Measurements from ENCODE around the gene NEB. TPM values are rescaled to one million over a fixed set of nuclear protein-coding genes. Genes with fewer than 3 reads are reported as not detected.

NEB gene
- total RNA-seq, 1 donor from 2014 or later = 0.53 TPM

- H3K4me3 ChIP-seq = no peak overlapping the region
- intact Hi-C loops (cut with DNase I) = no loop called here
- no peak overlapping the region for H3K27ac ChIP-seq
- H3K36me3 ChIP-seq = peaks cover 0 to 3% of the 10 kb centered on the region in 2 donors
- no peaks in the 10 kb centered on the region for H3K27me3 ChIP-seq
- H3K9me3 ChIP-seq = no peaks in the 10 kb centered on the region
- H3K4me1 ChIP-seq = no peaks in the 10 kb centered on the region
- DNase-seq (ENCODE audit: low spot score in 2 of 2) = no peak
- no peak for TF ChIP-seq CTCF (IDR thresholded peaks at IDR 0.05)
Measured at GRCh38 chr2:151668737-151669136, 65.5 kb downstream of the NEB start.

GRCh38 chr2:151665959-151666358 lies 68.3 kb downstream of the NEB start:
- Histone ChIP-seq H3K4me3 (no peak overlapping the region), H3K9me3 (no peaks in the 10 kb centered on the region), H3K36me3 (peaks cover 0 to 3% of the 10 kb centered on the region in 2 donors), H3K27ac (no peak overlapping the region), H3K4me1 (no peaks in the 10 kb centered on the region), H3K27me3 (no peaks in the 10 kb centered on the region)
- intact Hi-C loops (cut with DNase I) = no loop called here
- no peak for DNase-seq (ENCODE audit: low spot score in 2 of 2)
- no peak for TF ChIP-seq CTCF (IDR thresholded peaks at IDR 0.05)

- no peaks in the 10 kb centered on the region for H3K27me3 ChIP-seq
- no peak overlapping the region for H3K4me3 ChIP-seq
- H3K4me1 ChIP-seq = no peaks in the 10 kb centered on the region
- intact Hi-C loops (cut with DNase I) = no loop called here
- no peaks in the 10 kb centered on the region for H3K9me3 ChIP-seq
- no peak for DNase-seq (ENCODE audit: low spot score in 2 of 2)
- no peak for TF ChIP-seq CTCF (IDR thresholded peaks at IDR 0.05)
- H3K27ac ChIP-seq = no peak overlapping the region
- peaks cover 0 to 3% of the 10 kb centered on the region in 2 donors for H3K36me3 ChIP-seq
Measured at GRCh38 chr2:151664520-151664919, 69.8 kb downstream of the NEB start.

DNA sequence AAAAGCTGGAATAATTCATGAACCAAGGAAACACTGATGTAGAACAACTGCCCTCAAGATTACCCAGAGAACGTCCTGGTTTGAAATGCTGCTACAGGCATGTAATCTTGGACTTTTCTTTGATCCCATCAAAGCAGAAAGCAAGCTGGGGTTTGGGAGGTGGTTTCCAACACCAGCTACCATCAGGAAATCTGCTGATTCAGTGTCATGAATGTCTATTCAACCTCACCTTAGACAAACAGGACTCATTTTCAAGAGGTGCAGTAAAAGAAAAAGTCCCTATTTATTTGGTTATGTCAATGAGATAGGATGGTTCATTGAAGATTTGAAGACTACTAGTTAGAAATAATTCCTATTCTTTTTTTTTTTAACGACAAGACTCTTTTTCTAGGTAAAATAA lies 72.7 kb downstream of the NEB start:
- Histone ChIP-seq H3K27me3 (no peaks in the 10 kb centered on the region), H3K27ac (no peak overlapping the region), H3K4me3 (no peak overlapping the region), H3K9me3 (no peaks in the 10 kb centered on the region), H3K36me3 (peaks cover 0 to 3% of the 10 kb centered on the region in 2 donors), H3K4me1 (no peaks in the 10 kb centered on the region)
- no peak for DNase-seq (ENCODE audit: low spot score in 2 of 2)
- no peak for TF ChIP-seq CTCF (IDR thresholded peaks at IDR 0.05)
- intact Hi-C loops (cut with DNase I) = no loop called here

DNA sequence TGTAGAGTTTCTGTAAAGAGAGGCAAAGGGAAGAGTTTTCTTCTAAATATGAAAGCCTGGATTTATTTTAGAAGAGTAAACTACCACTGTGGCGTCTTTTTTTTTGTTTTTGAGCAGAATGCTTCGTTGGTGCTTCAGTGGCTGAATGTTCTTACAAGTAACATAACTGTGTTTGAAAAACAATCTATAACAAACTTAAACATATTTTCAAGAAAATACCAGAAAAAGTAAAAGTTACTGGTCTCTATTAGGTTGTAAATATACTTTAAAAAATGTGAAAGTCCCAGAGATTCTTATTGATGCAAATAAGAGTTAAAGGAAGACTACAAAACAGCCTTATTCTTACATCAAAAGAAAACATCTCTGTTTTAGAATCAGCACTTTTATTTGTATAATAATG lies 76.2 kb downstream of the NEB start:
- Histone ChIP-seq H3K27ac (no peak overlapping the region), H3K9me3 (no peaks in the 10 kb centered on the region), H3K4me3 (no peak overlapping the region), H3K36me3 (no peaks in the 10 kb centered on the region), H3K4me1 (no peaks in the 10 kb centered on the region), H3K27me3 (no peaks in the 10 kb centered on the region)
- DNase-seq (ENCODE audit: low spot score in 2 of 2) = no peak
- intact Hi-C loops (cut with DNase I) = no loop called here
- no peak for TF ChIP-seq CTCF (IDR thresholded peaks at IDR 0.05)

- Histone ChIP-seq H3K36me3 (no peaks in the 10 kb centered on the region), H3K4me1 (no peaks in the 10 kb centered on the region), H3K9me3 (no peaks in the 10 kb centered on the region), H3K4me3 (no peak overlapping the region), H3K27me3 (no peaks in the 10 kb centered on the region), H3K27ac (no peak overlapping the region)
- no peak for DNase-seq (ENCODE audit: low spot score in 2 of 2)
- intact Hi-C loops (cut with DNase I) = no loop called here
- TF ChIP-seq CTCF (IDR thresholded peaks at IDR 0.05) = no peak
Measured at GRCh38 chr2:151657667-151658076, 76.6 kb downstream of the NEB start.

Data from ascending aorta (tissue), 2 donors.